ENCODE data around the gene DCK. TPM values are rescaled to one million over a fixed set of nuclear protein-coding genes. Genes with fewer than 3 reads are reported as not detected.
A peak's percentile ranks its signal among the peaks of the same experiment; 100 is the strongest.
"Not testable (repeated sequence)": the region's sequence is repeated elsewhere in the genome, so short reads cannot be mapped to it uniquely, and the experiment has no call there.

DCK gene
- total RNA-seq, 1 donor from 2014 or later: 140 TPM

- not testable (repeated sequence) for DNase-seq (ENCODE audit: low spot score in 2 of 2); FAIRE-seq
Observed at GRCh38 chr4:71053613-71054012, 60.2 kb downstream of the DCK start.

GRCh38 chr4:71059573-71059972 is 66.1 kb downstream of the DCK start:
- FAIRE-seq; DNase-seq (ENCODE audit: low spot score in 2 of 2): not testable (repeated sequence)

GRCh38 chr4:71062436-71062835 is 69.0 kb downstream of the DCK start:
- FAIRE-seq (no peak), DNase-seq (ENCODE audit: low spot score in 2 of 2) (no peak)

- no peak for FAIRE-seq
- DNase-seq (ENCODE audit: low spot score in 2 of 2): no peak
Observed at GRCh38 chr4:71063711-71064110, 70.3 kb downstream of the DCK start.

GRCh38 chr4:71064521-71064920 is 71.1 kb downstream of the DCK start:
- DNase-seq (ENCODE audit: low spot score in 2 of 2): no peak
- no peak for FAIRE-seq

GRCh38 chr4:71065991-71066510 is 72.6 kb downstream of the DCK start:
- FAIRE-seq (no peak), DNase-seq (ENCODE audit: low spot score in 2 of 2) (no peak)

GRCh38 chr4:71066737-71067716 is 73.6 kb downstream of the DCK start:
- no peak for DNase-seq (ENCODE audit: low spot score in 2 of 2)
- no peak for FAIRE-seq

GRCh38 chr4:71069063-71069462 is 75.6 kb downstream of the DCK start:
- no peak for DNase-seq (ENCODE audit: low spot score in 2 of 2)

GRCh38 chr4:71070015-71070414 is 76.6 kb downstream of the DCK start:
- FAIRE-seq (no peak), DNase-seq (ENCODE audit: low spot score in 2 of 2) (no peak)

More at GRCh38 chr4:71069063-71069462, 75.6 kb downstream of the DCK start:
- no peak for FAIRE-seq

- peak in 1 of 2 donors; percentile 5 for DNase-seq (ENCODE audit: low spot score in 2 of 2)
- no peak for FAIRE-seq
Observed at GRCh38 chr4:71074452-71075299, 81.2 kb downstream of the DCK start.

Other genes with a start within 250 kb of the DCK start
- 47.3 TPM for gene GRSF1, start 153.8 kb upstream of the DCK start, total RNA-seq
- gene MOB1B, start 91.3 kb upstream of the DCK start, total RNA-seq: 26.1 TPM